ENCODE results near the gene ZFAND5.

DNA sequence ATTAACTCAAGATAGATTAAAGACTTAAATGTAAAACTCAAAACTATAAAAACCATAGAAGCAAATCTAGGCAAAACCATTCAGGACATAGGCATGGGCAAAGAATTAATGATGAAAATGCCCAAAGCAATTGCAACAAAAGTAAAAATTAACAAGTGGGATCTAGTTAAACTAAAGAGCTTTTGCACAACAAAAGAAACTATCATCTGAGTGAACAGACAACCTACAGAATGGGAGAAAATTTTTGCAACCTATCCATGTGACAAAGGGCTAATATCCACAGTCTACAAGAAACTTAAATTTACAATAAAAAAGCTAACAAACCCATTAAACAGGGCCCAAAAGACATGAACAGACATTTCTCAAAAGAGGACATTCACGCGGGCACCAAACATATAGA lies 34.4 kb upstream of the ZFAND5 start:
- TF ChIP-seq, protein P1, sequence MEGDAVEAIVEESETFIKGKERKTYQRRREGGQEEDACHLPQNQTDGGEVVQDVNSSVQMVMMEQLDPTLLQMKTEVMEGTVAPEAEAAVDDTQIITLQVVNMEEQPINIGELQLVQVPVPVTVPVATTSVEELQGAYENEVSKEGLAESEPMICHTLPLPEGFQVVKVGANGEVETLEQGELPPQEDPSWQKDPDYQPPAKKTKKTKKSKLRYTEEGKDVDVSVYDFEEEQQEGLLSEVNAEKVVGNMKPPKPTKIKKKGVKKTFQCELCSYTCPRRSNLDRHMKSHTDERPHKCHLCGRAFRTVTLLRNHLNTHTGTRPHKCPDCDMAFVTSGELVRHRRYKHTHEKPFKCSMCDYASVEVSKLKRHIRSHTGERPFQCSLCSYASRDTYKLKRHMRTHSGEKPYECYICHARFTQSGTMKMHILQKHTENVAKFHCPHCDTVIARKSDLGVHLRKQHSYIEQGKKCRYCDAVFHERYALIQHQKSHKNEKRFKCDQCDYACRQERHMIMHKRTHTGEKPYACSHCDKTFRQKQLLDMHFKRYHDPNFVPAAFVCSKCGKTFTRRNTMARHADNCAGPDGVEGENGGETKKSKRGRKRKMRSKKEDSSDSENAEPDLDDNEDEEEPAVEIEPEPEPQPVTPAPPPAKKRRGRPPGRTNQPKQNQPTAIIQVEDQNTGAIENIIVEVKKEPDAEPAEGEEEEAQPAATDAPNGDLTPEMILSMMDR (conservative IDR thresholded peaks at IDR 0.05; ENCODE audit: low read depth in 2 of 2): no peak
- TF ChIP-seq EZH2phosphoT487 (IDR thresholded peaks at IDR 0.05; ENCODE audit: unreplicated experiment) (no peak), EZH2 (IDR thresholded peaks at IDR 0.05; ENCODE audit: low read depth, unreplicated experiment) (no peak), POLR2AphosphoS5 (IDR thresholded peaks at IDR 0.05; ENCODE audit: low read depth) (no peak), CREB1 (CRISPR knock-in tag; IDR thresholded peaks at IDR 0.05; ENCODE audit: low read depth) (no peak), JUNB (IDR thresholded peaks at IDR 0.05; ENCODE audit: unreplicated experiment) (no peak), STAT1 (IDR thresholded peaks at IDR 0.05; ENCODE audit: unreplicated experiment) (no peak), ZNF331 (CRISPR knock-in tag; IDR thresholded peaks at IDR 0.05; ENCODE audit: low read depth) (no peak)
- TF ChIP-seq, protein P2, sequence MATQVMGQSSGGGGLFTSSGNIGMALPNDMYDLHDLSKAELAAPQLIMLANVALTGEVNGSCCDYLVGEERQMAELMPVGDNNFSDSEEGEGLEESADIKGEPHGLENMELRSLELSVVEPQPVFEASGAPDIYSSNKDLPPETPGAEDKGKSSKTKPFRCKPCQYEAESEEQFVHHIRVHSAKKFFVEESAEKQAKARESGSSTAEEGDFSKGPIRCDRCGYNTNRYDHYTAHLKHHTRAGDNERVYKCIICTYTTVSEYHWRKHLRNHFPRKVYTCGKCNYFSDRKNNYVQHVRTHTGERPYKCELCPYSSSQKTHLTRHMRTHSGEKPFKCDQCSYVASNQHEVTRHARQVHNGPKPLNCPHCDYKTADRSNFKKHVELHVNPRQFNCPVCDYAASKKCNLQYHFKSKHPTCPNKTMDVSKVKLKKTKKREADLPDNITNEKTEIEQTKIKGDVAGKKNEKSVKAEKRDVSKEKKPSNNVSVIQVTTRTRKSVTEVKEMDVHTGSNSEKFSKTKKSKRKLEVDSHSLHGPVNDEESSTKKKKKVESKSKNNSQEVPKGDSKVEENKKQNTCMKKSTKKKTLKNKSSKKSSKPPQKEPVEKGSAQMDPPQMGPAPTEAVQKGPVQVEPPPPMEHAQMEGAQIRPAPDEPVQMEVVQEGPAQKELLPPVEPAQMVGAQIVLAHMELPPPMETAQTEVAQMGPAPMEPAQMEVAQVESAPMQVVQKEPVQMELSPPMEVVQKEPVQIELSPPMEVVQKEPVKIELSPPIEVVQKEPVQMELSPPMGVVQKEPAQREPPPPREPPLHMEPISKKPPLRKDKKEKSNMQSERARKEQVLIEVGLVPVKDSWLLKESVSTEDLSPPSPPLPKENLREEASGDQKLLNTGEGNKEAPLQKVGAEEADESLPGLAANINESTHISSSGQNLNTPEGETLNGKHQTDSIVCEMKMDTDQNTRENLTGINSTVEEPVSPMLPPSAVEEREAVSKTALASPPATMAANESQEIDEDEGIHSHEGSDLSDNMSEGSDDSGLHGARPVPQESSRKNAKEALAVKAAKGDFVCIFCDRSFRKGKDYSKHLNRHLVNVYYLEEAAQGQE (IDR thresholded peaks at IDR 0.05; ENCODE audit: unreplicated experiment): no peak
- TF ChIP-seq, protein P3, sequence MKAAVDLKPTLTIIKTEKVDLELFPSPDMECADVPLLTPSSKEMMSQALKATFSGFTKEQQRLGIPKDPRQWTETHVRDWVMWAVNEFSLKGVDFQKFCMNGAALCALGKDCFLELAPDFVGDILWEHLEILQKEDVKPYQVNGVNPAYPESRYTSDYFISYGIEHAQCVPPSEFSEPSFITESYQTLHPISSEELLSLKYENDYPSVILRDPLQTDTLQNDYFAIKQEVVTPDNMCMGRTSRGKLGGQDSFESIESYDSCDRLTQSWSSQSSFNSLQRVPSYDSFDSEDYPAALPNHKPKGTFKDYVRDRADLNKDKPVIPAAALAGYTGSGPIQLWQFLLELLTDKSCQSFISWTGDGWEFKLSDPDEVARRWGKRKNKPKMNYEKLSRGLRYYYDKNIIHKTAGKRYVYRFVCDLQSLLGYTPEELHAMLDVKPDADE (IDR thresholded peaks at IDR 0.05): no peak
